HepG2 (cell line): ENCODE data around the gene NUCB1. TPM values are rescaled to one million over a fixed set of nuclear protein-coding genes. Genes with fewer than 3 reads are reported as not detected.

Experiments used
- CBX1 ChIP-seq: IDR thresholded peaks from one replicate; pipeline ENCODE4 v1.6.1; 2016; ENCODE audit warnings: antibody characterized with exemption, low read depth
- ELF4 ChIP-seq: sonication (generic); formaldehyde crosslinking; IDR thresholded peaks from 2 replicates; pipeline ENCODE4 v1.5.0; 2020; ENCODE audit warnings: missing genetic modification reagents, mild to moderate bottlenecking, moderate library complexity, borderline replicate concordance
- HCFC1 ChIP-seq: fragments of 150-350 bp; IDR thresholded peaks from 2 replicates; pipeline ENCODE4 v1.6.1; 2014; ENCODE audit warnings: low read depth, low read length
- HOXA3 ChIP-seq: sonication (generic); formaldehyde crosslinking; IDR thresholded peaks from 2 replicates; pipeline ENCODE4 v1.5.0; 2020; ENCODE audit warnings: missing genetic modification reagents
- KLF6 ChIP-seq: IDR thresholded peaks from 2 replicates; pipeline ENCODE4 v1.8.0; 2016; ENCODE audit warnings: missing biosample characterization, missing genetic modification reagents
- ONECUT2 ChIP-seq: sonication (generic); formaldehyde crosslinking; IDR thresholded peaks from 2 replicates; pipeline ENCODE4 v1.4.0; 2020; ENCODE audit warnings: missing genetic modification reagents
- PAF1 ChIP-seq: IDR thresholded peaks from 2 replicates; pipeline ENCODE4 v1.6.1; 2016; ENCODE audit warnings: missing genetic modification reagents, missing compliant biosample characterization
- POLR2AphosphoS2 ChIP-seq: IDR thresholded peaks from 2 replicates; pipeline ENCODE4 v1.6.1; 2011; ENCODE audit warnings: low read depth, low read length, improper control_type of control experiment
- SRSF1 ChIP-seq: fragments of 200-400 bp; formaldehyde crosslinking; optimal IDR thresholded peaks from 2 replicates; pipeline ENCODE3; 2017; ENCODE audit warnings: mild to moderate bottlenecking, low read depth, low read length, moderate library complexity
- SRY ChIP-seq: sonication (generic); formaldehyde crosslinking; IDR thresholded peaks from 2 replicates; pipeline ENCODE4 v1.8.0; 2022; ENCODE audit warnings: mild to moderate bottlenecking, missing genetic modification reagents
- THAP11 ChIP-seq: IDR thresholded peaks from 2 replicates; pipeline ENCODE4 v1.6.1; 2016; ENCODE audit warnings: missing biosample characterization, missing genetic modification reagents
- ZBTB1 ChIP-seq: sonication (generic); formaldehyde crosslinking; IDR thresholded peaks from 2 replicates; pipeline ENCODE4 v1.4.0; 2020; ENCODE audit warnings: missing genetic modification reagents, borderline replicate concordance
- ZFP36L2 ChIP-seq: sonication (generic); formaldehyde crosslinking; IDR thresholded peaks from 2 replicates; pipeline ENCODE4 v1.4.0; 2020; ENCODE audit warnings: missing genetic modification reagents
- ZNF143 ChIP-seq: sonication (generic); formaldehyde crosslinking; IDR thresholded peaks from 2 replicates; pipeline ENCODE4 v1.4.0; 2020; ENCODE audit warnings: missing genetic modification reagents
- ZNF703 ChIP-seq: sonication (generic); formaldehyde crosslinking; IDR thresholded peaks from 2 replicates; pipeline ENCODE4 v1.5.1; 2020; ENCODE audit warnings: missing genetic modification reagents, mild to moderate bottlenecking, moderate library complexity, borderline replicate concordance
- ZNF878 ChIP-seq: sonication (generic); formaldehyde crosslinking; IDR thresholded peaks from 2 replicates; pipeline ENCODE4 v1.8.1; 2023; ENCODE audit warnings: mild to moderate bottlenecking, missing genetic modification reagents, moderate library complexity
- polyA plus RNA-seq, 8 experiments: library from polyadenylated mRNA; depleted of rRNA in 3 of 8; stranded (reverse) in 7 of 8; unstranded in 1 of 8; fragments of >200 nt; fragmentation: Illumina TruSeq in 4 of 8; extraction: Trizol in 4 of 8; gene quantifications; 2 replicates each; pipeline versions ENCODE4 v1.2.1 to v1.2.3, GENCODE V29; 2011 to 2016; ENCODE audit warnings: low read depth in 4 of 8, missing spikeins in 1 of 8, mixed read lengths in 1 of 8; ENCODE audit not compliant: insufficient read depth in 1 of 8
- total RNA-seq, 5 experiments: library from RNA; depleted of rRNA; stranded (reverse); fragments of >200 nt; fragmentation: Illumina TruSeq; extraction: Trizol; gene quantifications; 2 replicates each; pipeline ENCODE4 v1.2.3, GENCODE V29; 2016; ENCODE audit warnings: low read depth in 1 of 5
- TF ChIP-seq, protein P1 (sequence below): sonication (generic); formaldehyde crosslinking; IDR thresholded peaks from one replicate; pipeline ENCODE4 v1.5.1; 2020; ENCODE audit warnings: mild to moderate bottlenecking, missing genetic modification reagents; ENCODE audit errors: not compliant biosample characterization
- TF ChIP-seq, protein P2 (sequence below): sonication (generic); formaldehyde crosslinking; IDR thresholded peaks from 2 replicates; pipeline ENCODE4 v1.5.0; 2020; ENCODE audit warnings: missing genetic modification reagents
- TF ChIP-seq, protein P3 (sequence below): sonication (generic); formaldehyde crosslinking; IDR thresholded peaks from 2 replicates; pipeline ENCODE4 v1.4.0; 2020; ENCODE audit warnings: missing genetic modification reagents, borderline replicate concordance

Gene NUCB1
- total and polyA plus RNA-seq, 2 of the 13 experiments (the other 11 are each of a cell fraction or from before 2014, with no cell fraction given), result 82.3 to 106 TPM

DNA sequence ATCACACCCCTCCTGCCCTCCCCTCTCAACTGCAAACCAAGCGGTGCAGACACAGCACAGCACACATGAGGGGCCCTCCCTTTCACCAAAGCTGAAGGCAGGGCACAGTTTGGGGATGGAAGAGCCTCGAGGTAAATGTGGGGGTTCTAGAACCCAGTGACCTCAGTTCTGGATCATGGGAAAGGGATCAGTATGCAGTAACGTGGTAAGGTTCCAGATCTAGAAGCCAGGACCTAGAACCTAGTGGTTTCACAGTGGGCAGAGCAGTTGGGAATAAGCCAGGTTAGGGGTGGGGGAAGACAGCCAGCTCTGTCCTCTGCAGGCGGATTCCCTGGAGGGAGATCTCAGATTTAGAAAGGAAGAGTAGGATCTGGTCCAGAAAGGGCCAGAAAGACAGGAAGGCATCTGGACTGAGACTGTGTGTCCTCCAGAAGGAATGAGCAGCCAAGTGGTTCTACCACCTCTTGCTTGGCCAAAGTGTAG lies 68.1 kb downstream of the NUCB1 start (continued):
- TF ChIP-seq, protein P1, sequence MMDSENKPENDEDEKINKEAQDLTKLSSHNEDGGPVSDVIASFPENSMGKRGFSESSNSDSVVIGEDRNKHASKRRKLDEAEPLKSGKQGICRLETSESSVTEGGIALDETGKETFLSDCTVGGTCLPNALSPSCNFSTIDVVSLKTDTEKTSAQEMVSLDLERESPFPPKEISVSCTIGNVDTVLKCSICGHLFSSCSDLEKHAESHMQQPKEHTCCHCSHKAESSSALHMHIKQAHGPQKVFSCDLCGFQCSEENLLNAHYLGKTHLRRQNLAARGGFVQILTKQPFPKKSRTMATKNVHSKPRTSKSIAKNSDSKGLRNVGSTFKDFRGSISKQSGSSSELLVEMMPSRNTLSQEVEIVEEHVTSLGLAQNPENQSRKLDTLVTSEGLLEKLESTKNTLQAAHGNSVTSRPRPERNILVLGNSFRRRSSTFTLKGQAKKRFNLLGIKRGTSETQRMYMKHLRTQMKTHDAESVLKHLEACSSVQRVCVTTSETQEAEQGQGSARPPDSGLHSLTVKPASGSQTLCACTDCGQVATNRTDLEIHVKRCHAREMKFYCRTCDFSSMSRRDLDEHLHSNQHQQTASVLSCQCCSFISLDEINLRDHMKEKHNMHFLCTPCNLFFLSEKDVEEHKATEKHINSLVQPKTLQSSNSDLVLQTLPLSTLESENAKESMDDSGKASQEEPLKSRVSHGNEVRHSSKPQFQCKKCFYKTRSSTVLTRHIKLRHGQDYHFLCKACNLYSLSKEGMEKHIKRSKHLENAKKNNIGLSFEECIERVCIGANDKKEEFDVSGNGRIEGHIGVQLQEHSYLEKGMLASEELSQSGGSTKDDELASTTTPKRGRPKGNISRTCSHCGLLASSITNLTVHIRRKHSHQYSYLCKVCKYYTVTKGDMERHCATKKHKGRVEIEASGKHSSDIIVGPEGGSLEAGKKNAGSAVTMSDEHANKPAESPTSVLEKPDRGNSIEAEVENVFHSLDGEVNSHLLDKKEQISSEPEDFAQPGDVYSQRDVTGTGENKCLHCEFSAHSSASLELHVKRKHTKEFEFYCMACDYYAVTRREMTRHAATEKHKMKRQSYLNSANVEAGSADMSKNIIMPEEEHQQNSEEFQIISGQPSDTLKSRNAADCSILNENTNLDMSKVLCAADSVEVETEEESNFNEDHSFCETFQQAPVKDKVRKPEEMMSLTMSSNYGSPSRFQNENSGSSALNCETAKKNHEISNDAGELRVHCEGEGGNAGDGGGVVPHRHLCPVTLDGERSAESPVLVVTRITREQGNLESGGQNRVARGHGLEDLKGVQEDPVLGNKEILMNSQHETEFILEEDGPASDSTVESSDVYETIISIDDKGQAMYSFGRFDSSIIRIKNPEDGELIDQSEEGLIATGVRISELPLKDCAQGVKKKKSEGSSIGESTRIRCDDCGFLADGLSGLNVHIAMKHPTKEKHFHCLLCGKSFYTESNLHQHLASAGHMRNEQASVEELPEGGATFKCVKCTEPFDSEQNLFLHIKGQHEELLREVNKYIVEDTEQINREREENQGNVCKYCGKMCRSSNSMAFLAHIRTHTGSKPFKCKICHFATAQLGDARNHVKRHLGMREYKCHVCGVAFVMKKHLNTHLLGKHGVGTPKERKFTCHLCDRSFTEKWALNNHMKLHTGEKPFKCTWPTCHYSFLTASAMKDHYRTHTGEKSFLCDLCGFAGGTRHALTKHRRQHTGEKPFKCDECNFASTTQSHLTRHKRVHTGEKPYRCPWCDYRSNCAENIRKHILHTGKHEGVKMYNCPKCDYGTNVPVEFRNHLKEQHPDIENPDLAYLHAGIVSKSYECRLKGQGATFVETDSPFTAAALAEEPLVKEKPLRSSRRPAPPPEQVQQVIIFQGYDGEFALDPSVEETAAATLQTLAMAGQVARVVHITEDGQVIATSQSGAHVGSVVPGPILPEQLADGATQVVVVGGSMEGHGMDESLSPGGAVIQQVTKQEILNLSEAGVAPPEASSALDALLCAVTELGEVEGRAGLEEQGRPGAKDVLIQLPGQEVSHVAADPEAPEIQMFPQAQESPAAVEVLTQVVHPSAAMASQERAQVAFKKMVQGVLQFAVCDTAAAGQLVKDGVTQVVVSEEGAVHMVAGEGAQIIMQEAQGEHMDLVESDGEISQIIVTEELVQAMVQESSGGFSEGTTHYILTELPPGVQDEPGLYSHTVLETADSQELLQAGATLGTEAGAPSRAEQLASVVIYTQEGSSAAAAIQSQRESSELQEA (CRISPR knock-in tag), result no peak
- no peak for TF ChIP-seq PAF1 (CRISPR knock-in tag)
- peak; percentile 8; the same call in 1 of the 2 replicates for TF ChIP-seq HOXA3 (CRISPR knock-in tag)
- TF ChIP-seq THAP11 (CRISPR knock-in tag), result no peak
- 0 out of 2 replicates have a peak, but pooled peaks have one; percentile 6 for TF ChIP-seq ZNF703
- TF ChIP-seq, protein P2, sequence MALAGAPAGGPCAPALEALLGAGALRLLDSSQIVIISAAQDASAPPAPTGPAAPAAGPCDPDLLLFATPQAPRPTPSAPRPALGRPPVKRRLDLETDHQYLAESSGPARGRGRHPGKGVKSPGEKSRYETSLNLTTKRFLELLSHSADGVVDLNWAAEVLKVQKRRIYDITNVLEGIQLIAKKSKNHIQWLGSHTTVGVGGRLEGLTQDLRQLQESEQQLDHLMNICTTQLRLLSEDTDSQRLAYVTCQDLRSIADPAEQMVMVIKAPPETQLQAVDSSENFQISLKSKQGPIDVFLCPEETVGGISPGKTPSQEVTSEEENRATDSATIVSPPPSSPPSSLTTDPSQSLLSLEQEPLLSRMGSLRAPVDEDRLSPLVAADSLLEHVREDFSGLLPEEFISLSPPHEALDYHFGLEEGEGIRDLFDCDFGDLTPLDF (CRISPR knock-in tag), result no peak
- TF ChIP-seq ONECUT2 (CRISPR knock-in tag), result no peak
- TF ChIP-seq CBX1, result no peak
- TF ChIP-seq SRSF1, result peak; percentile 44
- TF ChIP-seq ELF4, result no peak
- TF ChIP-seq, protein P3, sequence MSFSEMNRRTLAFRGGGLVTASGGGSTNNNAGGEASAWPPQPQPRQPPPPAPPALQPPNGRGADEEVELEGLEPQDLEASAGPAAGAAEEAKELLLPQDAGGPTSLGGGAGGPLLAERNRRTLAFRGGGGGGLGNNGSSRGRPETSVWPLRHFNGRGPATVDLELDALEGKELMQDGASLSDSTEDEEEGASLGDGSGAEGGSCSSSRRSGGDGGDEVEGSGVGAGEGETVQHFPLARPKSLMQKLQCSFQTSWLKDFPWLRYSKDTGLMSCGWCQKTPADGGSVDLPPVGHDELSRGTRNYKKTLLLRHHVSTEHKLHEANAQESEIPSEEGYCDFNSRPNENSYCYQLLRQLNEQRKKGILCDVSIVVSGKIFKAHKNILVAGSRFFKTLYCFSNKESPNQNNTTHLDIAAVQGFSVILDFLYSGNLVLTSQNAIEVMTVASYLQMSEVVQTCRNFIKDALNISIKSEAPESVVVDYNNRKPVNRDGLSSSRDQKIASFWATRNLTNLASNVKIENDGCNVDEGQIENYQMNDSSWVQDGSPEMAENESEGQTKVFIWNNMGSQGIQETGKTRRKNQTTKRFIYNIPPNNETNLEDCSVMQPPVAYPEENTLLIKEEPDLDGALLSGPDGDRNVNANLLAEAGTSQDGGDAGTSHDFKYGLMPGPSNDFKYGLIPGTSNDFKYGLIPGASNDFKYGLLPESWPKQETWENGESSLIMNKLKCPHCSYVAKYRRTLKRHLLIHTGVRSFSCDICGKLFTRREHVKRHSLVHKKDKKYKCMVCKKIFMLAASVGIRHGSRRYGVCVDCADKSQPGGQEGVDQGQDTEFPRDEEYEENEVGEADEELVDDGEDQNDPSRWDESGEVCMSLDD (CRISPR knock-in tag), result peak; percentile 93; the same call in 1 of the 2 replicates
- no peak for TF ChIP-seq ZBTB1 (CRISPR knock-in tag)
- TF ChIP-seq POLR2AphosphoS2, result peak; percentile 93; the same call in 1 of the 2 replicates
- TF ChIP-seq ZNF143, result 0 out of 2 replicates have a peak, but pooled peaks have one; percentile 12
- no peak for TF ChIP-seq ZFP36L2 (CRISPR knock-in tag)
- TF ChIP-seq ZNF878, result peak; percentile 35; the same call in 1 of the 2 replicates
- TF ChIP-seq KLF6 (CRISPR knock-in tag), result peak; percentile 7; the same call in 1 of the 2 replicates
- TF ChIP-seq HCFC1, result no peak
- TF ChIP-seq SRY (CRISPR knock-in tag), result no peak
